ENCODE measurements around the gene CDH13.

The CDH13 gene

GRCh38 chr16:83622010-83622409 lies 995.2 kb downstream of the CDH13 start:
- DNase-seq (ENCODE audit: low spot score) = no peak

GRCh38 chr16:83623091-83623730 lies 996.4 kb downstream of the CDH13 start:
- DNase-seq (ENCODE audit: low spot score) = no peak

GRCh38 chr16:83623892-83624291 lies 997.1 kb downstream of the CDH13 start:
- DNase-seq (ENCODE audit: low spot score) = no peak

GRCh38 chr16:83624429-83625120 lies 997.8 kb downstream of the CDH13 start:
- no peak for DNase-seq (ENCODE audit: low spot score)

- DNase-seq (ENCODE audit: low spot score) = no peak
Measured at GRCh38 chr16:83626204-83626603, 999.4 kb downstream of the CDH13 start.

GRCh38 chr16:83626676-83627075 lies 999.9 kb downstream of the CDH13 start:
- DNase-seq (ENCODE audit: low spot score) = no peak

- no peak for DNase-seq (ENCODE audit: low spot score)
Measured at GRCh38 chr16:83627996-83628395, 1001.2 kb downstream of the CDH13 start.

GRCh38 chr16:83629426-83629825 lies 1002.7 kb downstream of the CDH13 start:
- DNase-seq (ENCODE audit: low spot score) = no peak

GRCh38 chr16:83629836-83630235 lies 1003.1 kb downstream of the CDH13 start:
- no peak for DNase-seq (ENCODE audit: low spot score)

- DNase-seq (ENCODE audit: low spot score) = no peak
Measured at GRCh38 chr16:83630979-83631378, 1004.2 kb downstream of the CDH13 start.

- no peak for DNase-seq (ENCODE audit: low spot score)
Measured at GRCh38 chr16:83633286-83633685, 1006.5 kb downstream of the CDH13 start.

- no peak for DNase-seq (ENCODE audit: low spot score)
Measured at GRCh38 chr16:83648347-83648746, 1021.6 kb downstream of the CDH13 start.

GRCh38 chr16:83651871-83652270 lies 1025.1 kb downstream of the CDH13 start:
- no peak for DNase-seq (ENCODE audit: low spot score)

- no peak for DNase-seq (ENCODE audit: low spot score)
Measured at GRCh38 chr16:83652943-83653342, 1026.2 kb downstream of the CDH13 start.

- DNase-seq (ENCODE audit: low spot score) = no peak
Measured at GRCh38 chr16:83653785-83654184, 1027.0 kb downstream of the CDH13 start.

- DNase-seq (ENCODE audit: low spot score) = no peak
Measured at GRCh38 chr16:83660282-83660681, 1033.5 kb downstream of the CDH13 start.

GRCh38 chr16:83661656-83662055 lies 1034.9 kb downstream of the CDH13 start:
- DNase-seq (ENCODE audit: low spot score) = no peak

GRCh38 chr16:83666449-83666848 lies 1039.7 kb downstream of the CDH13 start:
- peak; percentile 13 for DNase-seq (ENCODE audit: low spot score)

- no peak for DNase-seq (ENCODE audit: low spot score)
Measured at GRCh38 chr16:83669456-83669855, 1042.7 kb downstream of the CDH13 start.

- no peak for DNase-seq (ENCODE audit: low spot score)
Measured at GRCh38 chr16:83674931-83675535, 1048.3 kb downstream of the CDH13 start.

- no peak for DNase-seq (ENCODE audit: low spot score)
Measured at GRCh38 chr16:83676086-83676485, 1049.3 kb downstream of the CDH13 start.

- DNase-seq (ENCODE audit: low spot score) = no peak
Measured at GRCh38 chr16:83680980-83681379, 1054.2 kb downstream of the CDH13 start.

GRCh38 chr16:83681381-83681956 lies 1054.7 kb downstream of the CDH13 start:
- DNase-seq (ENCODE audit: low spot score) = no peak
